Tibial artery (tissue), 4 donors: ENCODE measurements around the gene MAPRE3.

Experiments
- DNase-seq, 2 donors: peaks; one replicate each; pipeline ENCODE4 v3.0.0-alpha.2; 2019
- H3K27ac ChIP-seq, 2 donors: fragments of 200-600 bp; sonication (generic) in 1 of 2; 1 replicate in 1 of 2; 2 replicates in 1 of 2; pipeline ENCODE4 v1.5.1; 2018 to 2019; ENCODE audit warnings: mild to moderate bottlenecking in 1 of 2
- H3K27me3 ChIP-seq, 2 donors: fragments of 200-600 bp; sonication (generic) in 1 of 2; one replicate each; pipeline versions ENCODE4 v1.5.1 to v1.6.0; 2016 to 2019
- H3K36me3 ChIP-seq, 3 donors: fragments of 200-600 bp; sonication (generic) in 2 of 3; one replicate each; pipeline ENCODE4 v1.5.1; 2016 to 2019; ENCODE audit warnings: mild to moderate bottlenecking in 2 of 3
- H3K4me1 ChIP-seq, 4 donors: fragments of 200-600 bp; sonication (generic) in 2 of 4; 1 replicate in 3 of 4; 2 replicates in 1 of 4; pipeline ENCODE4 v1.5.1; 2016 to 2019
- H3K4me3 ChIP-seq, 2 donors: fragments of 200-600 bp; sonication (generic) in 1 of 2; 1 replicate in 1 of 2; 2 replicates in 1 of 2; pipeline ENCODE4 v1.5.1; 2018 to 2019; ENCODE audit warnings: mild to moderate bottlenecking in 2 of 2
- H3K9me3 ChIP-seq, 3 donors: fragments of 200-600 bp; sonication (generic) in 1 of 3; one replicate each; pipeline ENCODE4 v1.5.1; 2016 to 2019
- CTCF ChIP-seq, 2 experiments: fragments of 200-600 bp in 1 of 2; fragments of 450-650 bp in 1 of 2; IDR thresholded peaks; one replicate each; pipeline ENCODE4 v1.5.1; 2017 to 2019; ENCODE audit warnings: antibody characterized with exemption in 2 of 2, mild to moderate bottlenecking in 1 of 2, moderate library complexity in 1 of 2
- intact Hi-C: fragments of 100-400 bp; cut with DNase I; formaldehyde crosslinking; loops from one replicate; pipeline ENCODE4 v1.15.0; 2023; ENCODE audit warnings: low total_unique reads

Gene MAPRE3

GRCh38 chr2:26971911-26972786, 1.7 kb downstream of the MAPRE3 start:
- no peak for DNase-seq
- H3K4me1 ChIP-seq, result peaks cover 0 to 23% (median 9%) of the 10 kb centered on the region in 4 donors
- H3K36me3 ChIP-seq, result no peaks in the 10 kb centered on the region
- H3K27me3 ChIP-seq, result no peaks in the 10 kb centered on the region
- intact Hi-C loops, result loop anchor here (2.0 to 5.0 kb wide), 2 partner anchors 60 to 113 kb away; partner anchors contain the start of gene TMEM214
- H3K9me3 ChIP-seq, result no peaks in the 10 kb centered on the region
- no peak for TF ChIP-seq CTCF (IDR thresholded peaks at IDR 0.05)
- H3K27ac ChIP-seq, result no peak overlapping the region
- H3K4me3 ChIP-seq, result no peak overlapping the region

- Histone ChIP-seq H3K9me3 (no peaks in the 10 kb centered on the region), H3K4me3 (no peak overlapping the region), H3K27ac (no peak overlapping the region), H3K27me3 (no peaks in the 10 kb centered on the region), H3K4me1 (peaks cover 0 to 29% (median 9%) of the 10 kb centered on the region in 4 donors), H3K36me3 (no peaks in the 10 kb centered on the region)
- DNase-seq, result no peak
- TF ChIP-seq CTCF (IDR thresholded peaks at IDR 0.05), result no peak
- intact Hi-C loops, result loop anchor here (5.0 kb wide), 1 partner anchor 58 kb away; the partner anchor contains the start of gene TMEM214
These were observed 3.9 kb downstream of the MAPRE3 start for GRCh38 chr2:26974352-26974751.

GRCh38 chr2:26975102-26975501, 4.7 kb downstream of the MAPRE3 start:
- peaks cover 0 to 23% (median 5%) of the 10 kb centered on the region in 4 donors for H3K4me1 ChIP-seq
- H3K27me3 ChIP-seq, result no peaks in the 10 kb centered on the region
- H3K9me3 ChIP-seq, result no peaks in the 10 kb centered on the region
- no peaks in the 10 kb centered on the region for H3K36me3 ChIP-seq
- intact Hi-C loops, result no loop called here
- no peak for TF ChIP-seq CTCF (IDR thresholded peaks at IDR 0.05)
- no peak for DNase-seq
- H3K4me3 ChIP-seq, result no peak overlapping the region
- H3K27ac ChIP-seq, result no peak overlapping the region

- H3K27me3 ChIP-seq, result no peaks in the 10 kb centered on the region
- intact Hi-C loops, result no loop called here
- no peak for DNase-seq
These were observed 5.2 kb downstream of the MAPRE3 start for GRCh38 chr2:26975656-26976055.

GRCh38 chr2:26976237-26976636, 5.8 kb downstream of the MAPRE3 start:
- DNase-seq, result no peak
- no peaks in the 10 kb centered on the region for H3K36me3 ChIP-seq
- H3K4me1 ChIP-seq, result peaks cover 0 to 18% (median 4%) of the 10 kb centered on the region in 4 donors
- no peaks in the 10 kb centered on the region for H3K9me3 ChIP-seq
- H3K27ac ChIP-seq, result no peak overlapping the region
- no peak for TF ChIP-seq CTCF (IDR thresholded peaks at IDR 0.05)
- no peaks in the 10 kb centered on the region for H3K27me3 ChIP-seq
- intact Hi-C loops, result no loop called here
- no peak overlapping the region for H3K4me3 ChIP-seq

More at GRCh38 chr2:26975656-26976055, 5.2 kb downstream of the MAPRE3 start:
- TF ChIP-seq CTCF (IDR thresholded peaks at IDR 0.05), result no peak
- Histone ChIP-seq H3K36me3 (no peaks in the 10 kb centered on the region), H3K4me3 (no peak overlapping the region), H3K4me1 (peaks cover 0 to 22% (median 4%) of the 10 kb centered on the region in 4 donors), H3K27ac (no peak overlapping the region), H3K9me3 (no peaks in the 10 kb centered on the region)
